ENCODE measurements around the gene ARHGAP24.

GRCh38 chr4:85491527-85491926, 16.6 kb downstream of the ARHGAP24 start:
- TF ChIP-seq CTCF (IDR thresholded peaks at IDR 0.05) (no peak), POLR2AphosphoS5 (IDR thresholded peaks at IDR 0.05; ENCODE audit: low read depth, low read length) (no peak), TCF7L2 (IDR thresholded peaks at IDR 0.05; ENCODE audit: low read depth, low read length) (no peak), SIN3A (IDR thresholded peaks at IDR 0.05; ENCODE audit: borderline replicate concordance, insufficient read depth, low read depth, low read length) (no peak)
- TF ChIP-seq, protein P1, sequence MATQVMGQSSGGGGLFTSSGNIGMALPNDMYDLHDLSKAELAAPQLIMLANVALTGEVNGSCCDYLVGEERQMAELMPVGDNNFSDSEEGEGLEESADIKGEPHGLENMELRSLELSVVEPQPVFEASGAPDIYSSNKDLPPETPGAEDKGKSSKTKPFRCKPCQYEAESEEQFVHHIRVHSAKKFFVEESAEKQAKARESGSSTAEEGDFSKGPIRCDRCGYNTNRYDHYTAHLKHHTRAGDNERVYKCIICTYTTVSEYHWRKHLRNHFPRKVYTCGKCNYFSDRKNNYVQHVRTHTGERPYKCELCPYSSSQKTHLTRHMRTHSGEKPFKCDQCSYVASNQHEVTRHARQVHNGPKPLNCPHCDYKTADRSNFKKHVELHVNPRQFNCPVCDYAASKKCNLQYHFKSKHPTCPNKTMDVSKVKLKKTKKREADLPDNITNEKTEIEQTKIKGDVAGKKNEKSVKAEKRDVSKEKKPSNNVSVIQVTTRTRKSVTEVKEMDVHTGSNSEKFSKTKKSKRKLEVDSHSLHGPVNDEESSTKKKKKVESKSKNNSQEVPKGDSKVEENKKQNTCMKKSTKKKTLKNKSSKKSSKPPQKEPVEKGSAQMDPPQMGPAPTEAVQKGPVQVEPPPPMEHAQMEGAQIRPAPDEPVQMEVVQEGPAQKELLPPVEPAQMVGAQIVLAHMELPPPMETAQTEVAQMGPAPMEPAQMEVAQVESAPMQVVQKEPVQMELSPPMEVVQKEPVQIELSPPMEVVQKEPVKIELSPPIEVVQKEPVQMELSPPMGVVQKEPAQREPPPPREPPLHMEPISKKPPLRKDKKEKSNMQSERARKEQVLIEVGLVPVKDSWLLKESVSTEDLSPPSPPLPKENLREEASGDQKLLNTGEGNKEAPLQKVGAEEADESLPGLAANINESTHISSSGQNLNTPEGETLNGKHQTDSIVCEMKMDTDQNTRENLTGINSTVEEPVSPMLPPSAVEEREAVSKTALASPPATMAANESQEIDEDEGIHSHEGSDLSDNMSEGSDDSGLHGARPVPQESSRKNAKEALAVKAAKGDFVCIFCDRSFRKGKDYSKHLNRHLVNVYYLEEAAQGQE (IDR thresholded peaks at IDR 0.05; ENCODE audit: insufficient read depth in 1 of 2, low read depth in 2 of 2, low read length in 1 of 2), result no peak
